Liver (tissue), 9 donors: ENCODE measurements around the gene KIAA1191. TPM values are rescaled to one million over a fixed set of nuclear protein-coding genes. Genes with fewer than 3 reads are reported as not detected.

ENCODE experiments used
- DNase-seq: peaks from one replicate; pipeline ENCODE4 v3.0.0-alpha.2; 2017; ENCODE audit warnings: low spot score
- H3K27ac ChIP-seq, 2 donors: one replicate each; pipeline ENCODE4 v1.7.0; 2013; ENCODE audit warnings: inconsistent platforms in 2 of 2, low read length in 2 of 2, control low read depth in 1 of 2, low read depth in 1 of 2, mild to moderate bottlenecking in 1 of 2
- H3K27me3 ChIP-seq, 4 donors: one replicate each; pipeline versions ENCODE4 v1.6.1 to v1.7.0; 2013; ENCODE audit warnings: low read length in 3 of 4, inconsistent platforms in 1 of 4, mild to moderate bottlenecking in 1 of 4, moderate library complexity in 1 of 4; ENCODE audit not compliant: control insufficient read depth in 4 of 4, insufficient read depth in 4 of 4
- H3K36me3 ChIP-seq, 4 donors: one replicate each; pipeline versions ENCODE4 v1.6.1 to v1.7.0; 2013; ENCODE audit warnings: low read length in 3 of 4, mild to moderate bottlenecking in 3 of 4, low read depth in 1 of 4, moderate library complexity in 1 of 4; ENCODE audit not compliant: control insufficient read depth in 4 of 4, insufficient read depth in 3 of 4
- H3K4me1 ChIP-seq, 4 donors: one replicate each; pipeline versions ENCODE4 v1.6.1 to v1.7.0; 2013; ENCODE audit warnings: low read length in 3 of 4, mild to moderate bottlenecking in 3 of 4, moderate library complexity in 1 of 4; ENCODE audit not compliant: control insufficient read depth in 4 of 4, insufficient read depth in 4 of 4
- H3K4me3 ChIP-seq, 3 donors: one replicate each; pipeline versions ENCODE4 v1.6.1 to v1.7.0; 2013; ENCODE audit warnings: low read length in 3 of 3, control low read depth in 1 of 3, low read depth in 1 of 3, mild to moderate bottlenecking in 1 of 3
- H3K9ac ChIP-seq, 2 donors: one replicate each; pipeline ENCODE4 v1.7.0; 2013; ENCODE audit warnings: low read length in 2 of 2, mild to moderate bottlenecking in 2 of 2, moderate library complexity in 2 of 2, control low read depth in 1 of 2, low read depth in 1 of 2
- H3K9me3 ChIP-seq, 4 donors: one replicate each; pipeline versions ENCODE4 v1.6.1 to v1.7.0; 2013; ENCODE audit warnings: low read length in 3 of 4; ENCODE audit not compliant: control insufficient read depth in 4 of 4
- CTCF ChIP-seq: fragments of 150-350 bp; IDR thresholded peaks from 2 replicates; pipeline ENCODE4 v1.5.1; 2017; ENCODE audit warnings: improper control_type of control experiment, low read depth, low read length; ENCODE audit not compliant: missing input control
- FOXA1 ChIP-seq: IDR thresholded peaks from 2 replicates; pipeline ENCODE4 v1.6.1; 2016; ENCODE audit warnings: antibody characterized with exemption
- GABPA ChIP-seq, 2 donors: IDR thresholded peaks in 1 of 2; conservative IDR thresholded peaks in 1 of 2; 2 replicates each; pipeline ENCODE4 v1.6.1; 2016; ENCODE audit warnings: antibody characterized with exemption in 2 of 2, mild to moderate bottlenecking in 1 of 2, moderate library complexity in 1 of 2
- HNF4A ChIP-seq, 2 donors: conservative IDR thresholded peaks; 2 replicates each; pipeline ENCODE4 v1.6.1; 2016; ENCODE audit warnings: antibody characterized with exemption in 2 of 2, mild to moderate bottlenecking in 2 of 2
- JUND ChIP-seq, 2 donors: IDR thresholded peaks; 2 replicates each; pipeline ENCODE4 v1.6.1; 2016; ENCODE audit warnings: antibody characterized with exemption in 2 of 2
- NR2F2 ChIP-seq: IDR thresholded peaks from 2 replicates; pipeline ENCODE4 v1.6.1; 2016; ENCODE audit warnings: antibody characterized with exemption
- RAD21 ChIP-seq, 2 donors: IDR thresholded peaks; 2 replicates each; pipeline ENCODE4 v1.6.1; 2016; ENCODE audit warnings: antibody characterized with exemption in 2 of 2, mild to moderate bottlenecking in 2 of 2
- REST ChIP-seq: IDR thresholded peaks from 2 replicates; pipeline ENCODE4 v1.6.1; 2016; ENCODE audit warnings: antibody characterized with exemption, mild to moderate bottlenecking
- RXRA ChIP-seq, 2 donors: IDR thresholded peaks; 2 replicates each; pipeline ENCODE4 v1.6.1; 2017 to 2018; ENCODE audit warnings: antibody characterized with exemption in 2 of 2, mild to moderate bottlenecking in 1 of 2
- SP1 ChIP-seq: IDR thresholded peaks from 2 replicates; pipeline ENCODE4 v1.6.1; 2018; ENCODE audit warnings: antibody characterized with exemption, mild to moderate bottlenecking
- TAF1 ChIP-seq: conservative IDR thresholded peaks from 2 replicates; pipeline ENCODE4 v1.6.1; 2016; ENCODE audit warnings: antibody characterized with exemption, mild to moderate bottlenecking
- YY1 ChIP-seq: IDR thresholded peaks from 2 replicates; pipeline ENCODE4 v1.6.1; 2016; ENCODE audit warnings: antibody characterized with exemption, mild to moderate bottlenecking
- ZBTB33 ChIP-seq: IDR thresholded peaks from 2 replicates; pipeline ENCODE4 v1.6.1; 2016; ENCODE audit warnings: antibody characterized with exemption
- WGBS: extraction: QIAGEN DNeasy Blood & Tissue Kit; methylation state at CpG from one replicate; pipeline ENCODE4 v1.1.7; 2013; 5-methylcytosine and 5-hydroxymethylcytosine counted together
- polyA plus RNA-seq, 2 donors: library from polyadenylated mRNA; stranded (reverse) in 1 of 2; unstranded in 1 of 2; fragments of 200-250 nt in 1 of 2; fragments of >200 nt in 1 of 2; fragmentation: Nextera tagmentation in 1 of 2; extraction: Ambion mirVana in 1 of 2; gene quantifications; one replicate each; pipeline versions ENCODE4 v1.2.1 to v1.2.3, GENCODE V29; 2013 to 2015
- total RNA-seq, 2 donors: library from RNA; depleted of rRNA; stranded (reverse); fragments of >200 nt; gene quantifications; one replicate each; pipeline ENCODE4 v1.2.3, GENCODE V29; 2014
- donor health status: healthy.
- donor health status: healthy.
- donor health status: healthy.
- donor health status: healthy.
- donor health status: healthy.

KIAA1191 gene
- total and polyA plus RNA-seq, 4 donors: 25.7 to 37.2 (median 31.4) TPM

- no peak for DNase-seq
- peaks cover 0 to 18% (median 6%) of the 10 kb centered on the region in 4 donors for H3K36me3 ChIP-seq
- no peaks in the 10 kb centered on the region for H3K27me3 ChIP-seq
- H3K4me1 ChIP-seq: peaks cover 3 to 19% (median 10%) of the 10 kb centered on the region in 4 donors
- H3K27ac ChIP-seq: no peak overlapping the region
- no peak overlapping the region for H3K4me3 ChIP-seq
- no peak overlapping the region for H3K9ac ChIP-seq
- no peaks in the 10 kb centered on the region for H3K9me3 ChIP-seq
- WGBS: 89% methylated on average over 4 of the region's 4 CpGs
- no peak for TF ChIP-seq SP1
- no peak for TF ChIP-seq FOXA1
- no peak for TF ChIP-seq ZBTB33
Observed at GRCh38 chr5:176391999-176392398, 30.4 kb upstream of the KIAA1191 start.

- TF ChIP-seq REST: no peak
- TF ChIP-seq HNF4A (conservative IDR thresholded peaks at IDR 0.05): no peak
- no peak for TF ChIP-seq NR2F2
- no peak for TF ChIP-seq FOXA1
- no peak for TF ChIP-seq YY1
- TF ChIP-seq JUND (IDR thresholded peaks at IDR 0.05): no peak
- TF ChIP-seq TAF1: no peak
- TF ChIP-seq SP1: no peak
- no peak for DNase-seq
Observed at GRCh38 chr5:176391479-176391878, 29.9 kb upstream of the KIAA1191 start.

GRCh38 chr5:176389135-176390123 lies 27.9 kb upstream of the KIAA1191 start:
- H3K4me1 ChIP-seq: peaks cover 5 to 26% (median 16%) of the 10 kb centered on the region in 4 donors
- no peak for DNase-seq
- WGBS: 22% methylated on average over 41 of the region's 41 CpGs

More at GRCh38 chr5:176391479-176391878, 29.9 kb upstream of the KIAA1191 start:
- Histone ChIP-seq H3K9me3 (no peaks in the 10 kb centered on the region), H3K27ac (no peak overlapping the region), H3K4me1 (peaks cover 5 to 23% (median 15%) of the 10 kb centered on the region in 4 donors), H3K36me3 (peaks cover 0 to 14% (median 6%) of the 10 kb centered on the region in 4 donors), H3K9ac (no peak overlapping the region), H3K27me3 (no peaks in the 10 kb centered on the region), H3K4me3 (no peak overlapping the region)
- WGBS: 95% methylated on average over 4 of the region's 4 CpGs

More at GRCh38 chr5:176389135-176390123, 27.9 kb upstream of the KIAA1191 start:
- peak overlapping the region; percentile 84 to 89 for H3K9ac ChIP-seq
- H3K27me3 ChIP-seq: no peaks in the 10 kb centered on the region
- no peaks in the 10 kb centered on the region for H3K9me3 ChIP-seq
- H3K4me3 ChIP-seq: peak overlapping the region; percentile 73 to 88 (median 86)
- peak overlapping the region; percentile 90 to 94 for H3K27ac ChIP-seq
- TF ChIP-seq SP1: peak; percentile 6
- no peak for TF ChIP-seq CTCF
- TF ChIP-seq YY1: peak; percentile 91
- TF ChIP-seq TAF1: peak; percentile 63
- peak in 1 of 2 donors; percentile 39 for TF ChIP-seq RAD21 (IDR thresholded peaks at IDR 0.05)
- TF ChIP-seq HNF4A (conservative IDR thresholded peaks at IDR 0.05): peak; percentile 5 to 60
- TF ChIP-seq RXRA (IDR thresholded peaks at IDR 0.05): peak in 1 of 2 donors; percentile 25
- no peak for TF ChIP-seq GABPA (IDR thresholded peaks at IDR 0.05 in 1 of 2, conservative IDR thresholded peaks at IDR 0.05 in 1 of 2)
- TF ChIP-seq JUND (IDR thresholded peaks at IDR 0.05): peak in 1 of 2 donors; percentile 12
- H3K36me3 ChIP-seq: peaks cover 5 to 23% (median 13%) of the 10 kb centered on the region in 4 donors
